Gastroesophageal sphincter (tissue), 3 donors: ENCODE data around the gene MAGEA4.

Source experiments
- EP300 ChIP-seq: sonication (generic); formaldehyde crosslinking; IDR thresholded peaks from one replicate; pipeline ENCODE4 v1.6.1; 2017; ENCODE audit warnings: antibody characterized with exemption, mild to moderate bottlenecking
- POLR2A ChIP-seq, 2 donors: fragments of 450-650 bp; IDR thresholded peaks; one replicate each; pipeline ENCODE4 v1.6.1; 2017; ENCODE audit warnings: antibody characterized with exemption in 2 of 2, mild to moderate bottlenecking in 2 of 2, moderate library complexity in 1 of 2
- POLR2AphosphoS5 ChIP-seq: sonication (generic); formaldehyde crosslinking; IDR thresholded peaks from one replicate; pipeline ENCODE4 v1.6.1; 2017; ENCODE audit warnings: antibody characterized with exemption
- TF ChIP-seq, protein P1 (sequence below), 4 experiments: fragments of 200-600 bp in 2 of 4; fragments of 450-650 bp in 2 of 4; sonication (generic) in 1 of 4; IDR thresholded peaks; one replicate each; pipeline ENCODE4 v1.5.1; 2017 to 2019; ENCODE audit warnings: antibody characterized with exemption in 4 of 4, mild to moderate bottlenecking in 2 of 4, moderate library complexity in 2 of 4

DNA sequence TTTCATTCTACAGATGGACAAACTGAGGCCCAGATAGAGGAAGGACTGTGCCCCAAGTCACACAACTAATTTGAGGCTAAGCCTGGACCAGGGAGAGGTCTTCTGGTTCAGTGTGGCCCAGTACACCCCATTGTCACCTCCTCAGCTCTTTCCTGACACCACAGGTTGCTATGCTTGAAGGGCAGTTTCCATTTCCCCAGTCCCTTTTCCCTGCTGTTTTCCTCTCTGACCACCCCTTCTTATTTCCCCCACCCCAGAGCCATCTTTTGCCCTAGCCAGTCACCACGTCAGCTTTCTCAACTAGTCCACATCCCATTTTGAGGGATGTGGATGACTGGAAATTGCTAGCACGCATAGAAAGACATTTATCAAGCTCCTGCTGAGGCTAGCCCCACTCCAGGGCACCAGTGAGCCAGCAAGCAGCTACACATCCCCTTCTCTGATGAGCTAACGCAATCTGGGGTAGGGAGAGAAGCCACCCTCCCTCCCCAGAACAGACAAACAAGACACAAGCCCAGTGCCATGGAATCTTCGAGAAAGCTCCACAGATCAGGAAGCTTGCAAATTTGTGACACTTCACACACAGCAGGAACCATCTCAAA lies 60.5 kb downstream of the MAGEA4 start:
- TF ChIP-seq, protein P1, sequence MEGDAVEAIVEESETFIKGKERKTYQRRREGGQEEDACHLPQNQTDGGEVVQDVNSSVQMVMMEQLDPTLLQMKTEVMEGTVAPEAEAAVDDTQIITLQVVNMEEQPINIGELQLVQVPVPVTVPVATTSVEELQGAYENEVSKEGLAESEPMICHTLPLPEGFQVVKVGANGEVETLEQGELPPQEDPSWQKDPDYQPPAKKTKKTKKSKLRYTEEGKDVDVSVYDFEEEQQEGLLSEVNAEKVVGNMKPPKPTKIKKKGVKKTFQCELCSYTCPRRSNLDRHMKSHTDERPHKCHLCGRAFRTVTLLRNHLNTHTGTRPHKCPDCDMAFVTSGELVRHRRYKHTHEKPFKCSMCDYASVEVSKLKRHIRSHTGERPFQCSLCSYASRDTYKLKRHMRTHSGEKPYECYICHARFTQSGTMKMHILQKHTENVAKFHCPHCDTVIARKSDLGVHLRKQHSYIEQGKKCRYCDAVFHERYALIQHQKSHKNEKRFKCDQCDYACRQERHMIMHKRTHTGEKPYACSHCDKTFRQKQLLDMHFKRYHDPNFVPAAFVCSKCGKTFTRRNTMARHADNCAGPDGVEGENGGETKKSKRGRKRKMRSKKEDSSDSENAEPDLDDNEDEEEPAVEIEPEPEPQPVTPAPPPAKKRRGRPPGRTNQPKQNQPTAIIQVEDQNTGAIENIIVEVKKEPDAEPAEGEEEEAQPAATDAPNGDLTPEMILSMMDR (IDR thresholded peaks at IDR 0.05) = no peak
- TF ChIP-seq POLR2A (IDR thresholded peaks at IDR 0.05) = no peak
- no peak for TF ChIP-seq EP300
- no peak for TF ChIP-seq POLR2AphosphoS5
